IPS-20b (cell line): ENCODE data around the gene NKD2.
"Not testable (repeated sequence)": the region's sequence is repeated elsewhere in the genome, so short reads cannot be mapped to it uniquely, and the experiment has no call there.

Experiments used
- H3K27ac ChIP-seq: one replicate; pipeline ENCODE4 v1.5.1; 2013; ENCODE audit warnings: low read length
- H3K27me3 ChIP-seq: 2 replicates; pipeline ENCODE4 v1.6.1; 2013; ENCODE audit warnings: mild to moderate bottlenecking, low read length, inconsistent platforms; ENCODE audit not compliant: insufficient read depth
- H3K36me3 ChIP-seq: 2 replicates; pipeline ENCODE4 v1.6.1; 2013; ENCODE audit warnings: low read depth, mild to moderate bottlenecking, inconsistent platforms, low read length, moderate library complexity; ENCODE audit not compliant: insufficient read depth
- H3K4me1 ChIP-seq: 2 replicates; pipeline ENCODE4 v1.6.1; 2013; ENCODE audit warnings: mild to moderate bottlenecking, control low read depth, inconsistent platforms, low read length, moderate library complexity; ENCODE audit not compliant: insufficient read depth
- H3K4me3 ChIP-seq: 2 replicates; pipeline ENCODE4 v1.5.1; 2013; ENCODE audit warnings: mild to moderate bottlenecking, low read length, inconsistent platforms
- H3K9ac ChIP-seq: 2 replicates; pipeline ENCODE4 v1.6.1; 2013; ENCODE audit warnings: low read depth, mild to moderate bottlenecking, inconsistent platforms, low read length, moderate library complexity
- H3K9me3 ChIP-seq: 2 replicates; pipeline ENCODE4 v1.6.1; 2013; ENCODE audit warnings: mild to moderate bottlenecking, low read depth, low read length, inconsistent platforms; ENCODE audit not compliant: insufficient read depth

The NKD2 gene

GRCh38 chr5:965604-966344 lies 42.8 kb upstream of the NKD2 start:
- Histone ChIP-seq H3K4me1 (no peaks in the 10 kb centered on the region), H3K4me3 (no peak overlapping the region), H3K9ac (no peak overlapping the region), H3K9me3 (no peaks in the 10 kb centered on the region), H3K27ac (no peak overlapping the region), H3K36me3 (no peaks in the 10 kb centered on the region), H3K27me3 (no peaks in the 10 kb centered on the region)

- no peak overlapping the region for H3K4me3 ChIP-seq
- no peaks in the 10 kb centered on the region for H3K27me3 ChIP-seq
These were observed 42.3 kb upstream of the NKD2 start for GRCh38 chr5:966345-966710.

GRCh38 chr5:966941-967340 lies 41.7 kb upstream of the NKD2 start:
- no peak overlapping the region for H3K4me3 ChIP-seq
- H3K36me3 ChIP-seq, result no peaks in the 10 kb centered on the region
- H3K9ac ChIP-seq, result no peak overlapping the region
- H3K9me3 ChIP-seq, result no peaks in the 10 kb centered on the region
- no peak overlapping the region for H3K27ac ChIP-seq
- H3K27me3 ChIP-seq, result no peaks in the 10 kb centered on the region
- no peaks in the 10 kb centered on the region for H3K4me1 ChIP-seq

More at GRCh38 chr5:966345-966710, 42.3 kb upstream of the NKD2 start:
- H3K27ac ChIP-seq, result no peak overlapping the region
- H3K4me1 ChIP-seq, result no peaks in the 10 kb centered on the region
- H3K9me3 ChIP-seq, result no peaks in the 10 kb centered on the region
- H3K9ac ChIP-seq, result no peak overlapping the region
- no peaks in the 10 kb centered on the region for H3K36me3 ChIP-seq

- Histone ChIP-seq H3K27ac (no peak overlapping the region), H3K9me3 (no peaks in the 10 kb centered on the region), H3K36me3 (no peaks in the 10 kb centered on the region), H3K4me3 (no peak overlapping the region), H3K4me1 (no peaks in the 10 kb centered on the region), H3K9ac (no peak overlapping the region), H3K27me3 (no peaks in the 10 kb centered on the region)
These were observed 39.7 kb upstream of the NKD2 start for GRCh38 chr5:968881-969280.

- Histone ChIP-seq H3K9me3 (no peaks in the 10 kb centered on the region), H3K9ac (no peak overlapping the region), H3K36me3 (no peaks in the 10 kb centered on the region), H3K27ac (no peak overlapping the region), H3K27me3 (no peaks in the 10 kb centered on the region), H3K4me1 (no peaks in the 10 kb centered on the region), H3K4me3 (no peak overlapping the region)
These were observed 39.2 kb upstream of the NKD2 start for GRCh38 chr5:969408-969839.

- not testable (repeated sequence) for H3K9me3 ChIP-seq, H3K9ac ChIP-seq, H3K27ac ChIP-seq, H3K27me3 ChIP-seq, H3K4me3 ChIP-seq, H3K36me3 ChIP-seq, H3K4me1 ChIP-seq
These were observed 36.0 kb upstream of the NKD2 start for GRCh38 chr5:972575-972974.

GRCh38 chr5:976849-977751 lies 31.5 kb upstream of the NKD2 start:
- Histone ChIP-seq H3K27me3 (no peaks in the 10 kb centered on the region), H3K36me3 (no peaks in the 10 kb centered on the region), H3K27ac (no peak overlapping the region), H3K4me1 (no peaks in the 10 kb centered on the region), H3K9me3 (no peaks in the 10 kb centered on the region), H3K9ac (no peak overlapping the region), H3K4me3 (no peak overlapping the region)

- Histone ChIP-seq H3K27me3 (no peaks in the 10 kb centered on the region), H3K9ac (no peak overlapping the region), H3K9me3 (no peaks in the 10 kb centered on the region), H3K27ac (no peak overlapping the region), H3K36me3 (no peaks in the 10 kb centered on the region), H3K4me3 (no peak overlapping the region), H3K4me1 (no peaks in the 10 kb centered on the region)
These were observed 30.5 kb upstream of the NKD2 start for GRCh38 chr5:978054-978453.

- Histone ChIP-seq H3K9ac (no peak overlapping the region), H3K27ac (no peak overlapping the region), H3K27me3 (no peaks in the 10 kb centered on the region), H3K4me3 (no peak overlapping the region), H3K36me3 (no peaks in the 10 kb centered on the region), H3K4me1 (no peaks in the 10 kb centered on the region), H3K9me3 (no peaks in the 10 kb centered on the region)
These were observed 29.9 kb upstream of the NKD2 start for GRCh38 chr5:978693-979092.

GRCh38 chr5:979100-979817 lies 29.3 kb upstream of the NKD2 start:
- no peaks in the 10 kb centered on the region for H3K9me3 ChIP-seq
- H3K27me3 ChIP-seq, result no peaks in the 10 kb centered on the region
- H3K9ac ChIP-seq, result no peak overlapping the region
- H3K27ac ChIP-seq, result no peak overlapping the region
- no peaks in the 10 kb centered on the region for H3K36me3 ChIP-seq
- H3K4me1 ChIP-seq, result no peaks in the 10 kb centered on the region
- no peak overlapping the region for H3K4me3 ChIP-seq

- no peak overlapping the region for H3K9ac ChIP-seq
- no peaks in the 10 kb centered on the region for H3K4me1 ChIP-seq
- no peaks in the 10 kb centered on the region for H3K9me3 ChIP-seq
- H3K27me3 ChIP-seq, result no peaks in the 10 kb centered on the region
- H3K27ac ChIP-seq, result no peak overlapping the region
- H3K36me3 ChIP-seq, result no peaks in the 10 kb centered on the region
- H3K4me3 ChIP-seq, result no peak overlapping the region
These were observed 28.5 kb upstream of the NKD2 start for GRCh38 chr5:980001-980588.
